Mesenchymal stem cell (in vitro differentiated cells and primary cell): ENCODE results near the gene CCDC81.
"Not testable (repeated sequence)": the region's sequence is repeated elsewhere in the genome, so short reads cannot be mapped to it uniquely, and the experiment has no call there.

Experiments
- DNase-seq: peaks from one replicate; pipeline ENCODE4 v3.0.0-alpha.2; 2013
- H2AFZ ChIP-seq: one replicate; pipeline ENCODE4 v1.6.1; 2013; ENCODE audit warnings: low read depth, mild to moderate bottlenecking, control low read depth, inconsistent platforms, low read length, moderate library complexity
- H2AK5ac ChIP-seq: 2 replicates; pipeline ENCODE4 v1.6.1; 2013; ENCODE audit warnings: low read length, moderate library complexity, mild to moderate bottlenecking, inconsistent platforms; ENCODE audit not compliant: severe bottlenecking
- H2BK120ac ChIP-seq: one replicate; pipeline ENCODE4 v1.6.1; 2013; ENCODE audit warnings: low read depth, mild to moderate bottlenecking, inconsistent platforms, low read length, moderate library complexity
- H2BK12ac ChIP-seq, 2 experiments: one replicate each; pipeline ENCODE4 v1.6.1; 2013; ENCODE audit warnings: inconsistent platforms in 2 of 2, low read length in 2 of 2, mild to moderate bottlenecking in 2 of 2, moderate library complexity in 2 of 2, control low read depth in 1 of 2
- H2BK15ac ChIP-seq: one replicate; pipeline ENCODE4 v1.6.1; 2013; ENCODE audit warnings: mild to moderate bottlenecking, low read depth, inconsistent platforms; ENCODE audit not compliant: poor library complexity, severe bottlenecking
- H2BK5ac ChIP-seq: 2 replicates; pipeline ENCODE4 v1.6.1; 2013; ENCODE audit warnings: low read depth, mild to moderate bottlenecking, low read length, control low read depth, inconsistent platforms; ENCODE audit not compliant: poor library complexity, severe bottlenecking
- H3K14ac ChIP-seq, 2 experiments: one replicate each; pipeline ENCODE4 v1.6.1; 2013; ENCODE audit warnings: inconsistent platforms in 2 of 2, low read length in 2 of 2, control low read depth in 1 of 2, mild to moderate bottlenecking in 1 of 2, moderate library complexity in 1 of 2
- H3K18ac ChIP-seq, 2 experiments: one replicate each; pipeline ENCODE4 v1.6.1; 2013; ENCODE audit warnings: inconsistent platforms in 2 of 2, low read length in 2 of 2, control low read depth in 1 of 2, low read depth in 1 of 2, mild to moderate bottlenecking in 1 of 2
- H3K23ac ChIP-seq, 2 experiments: one replicate each; pipeline ENCODE4 v1.6.1; 2013; ENCODE audit warnings: inconsistent platforms in 2 of 2, low read length in 2 of 2, mild to moderate bottlenecking in 2 of 2, moderate library complexity in 2 of 2, control low read depth in 1 of 2
- H3K27ac ChIP-seq: 2 replicates; pipeline ENCODE4 v1.5.1; 2013; ENCODE audit warnings: mild to moderate bottlenecking, moderate library complexity, low read length, control low read depth, inconsistent platforms; ENCODE audit not compliant: poor library complexity, severe bottlenecking
- H3K27me3 ChIP-seq, 2 experiments: 2 replicates each; pipeline versions ENCODE4 v1.6.1 to v1.7.0; 2013; ENCODE audit warnings: low read length in 2 of 2, mild to moderate bottlenecking in 2 of 2, moderate library complexity in 2 of 2, control low read depth in 1 of 2, inconsistent platforms in 1 of 2; ENCODE audit not compliant: control insufficient read depth in 1 of 2, insufficient read depth in 1 of 2
- H3K36me3 ChIP-seq, 2 experiments: 2 replicates each; pipeline versions ENCODE4 v1.6.1 to v1.7.0; 2013; ENCODE audit warnings: low read length in 2 of 2, control low read depth in 1 of 2, inconsistent platforms in 1 of 2, low read depth in 1 of 2, mild to moderate bottlenecking in 1 of 2; ENCODE audit not compliant: insufficient read depth in 2 of 2, control insufficient read depth in 1 of 2
- H3K4ac ChIP-seq, 2 experiments: one replicate each; pipeline ENCODE4 v1.6.1; 2013; ENCODE audit warnings: inconsistent platforms in 2 of 2, low read length in 2 of 2, mild to moderate bottlenecking in 2 of 2, moderate library complexity in 2 of 2, control low read depth in 1 of 2, low read depth in 1 of 2
- H3K4me1 ChIP-seq: 2 replicates; pipeline ENCODE4 v1.6.1; 2013; ENCODE audit warnings: low read depth, low read length, control low read depth; ENCODE audit not compliant: control insufficient read depth, insufficient read depth
- H3K4me2 ChIP-seq: 2 replicates; pipeline ENCODE4 v1.6.1; 2013; ENCODE audit warnings: low read length, mild to moderate bottlenecking, inconsistent platforms; ENCODE audit not compliant: poor library complexity, severe bottlenecking
- H3K4me3 ChIP-seq, 2 experiments: 2 replicates each; pipeline versions ENCODE4 v1.5.1 to v1.7.0; 2013; ENCODE audit warnings: low read length in 2 of 2, mild to moderate bottlenecking in 2 of 2, control low read depth in 1 of 2, low read depth in 1 of 2; ENCODE audit not compliant: insufficient read depth in 1 of 2
- H3K79me1 ChIP-seq: replicated peaks from 2 replicates; pipeline ENCODE4 v1.6.1; 2013; ENCODE audit warnings: mild to moderate bottlenecking, control low read depth, low read length, inconsistent platforms; ENCODE audit not compliant: poor library complexity, severe bottlenecking
- H3K9ac ChIP-seq: 2 replicates; pipeline ENCODE4 v1.7.0; 2013; ENCODE audit warnings: mild to moderate bottlenecking, low read length, moderate library complexity
- H3K9me3 ChIP-seq: 2 replicates; pipeline ENCODE4 v1.7.0; 2013; ENCODE audit warnings: mild to moderate bottlenecking, low read length; ENCODE audit not compliant: control insufficient read depth
- H4K8ac ChIP-seq: one replicate; pipeline ENCODE4 v1.6.1; 2013; ENCODE audit warnings: inconsistent platforms, mild to moderate bottlenecking, low read length, moderate library complexity
- H4K91ac ChIP-seq: one replicate; pipeline ENCODE4 v1.6.1; 2013; ENCODE audit warnings: mild to moderate bottlenecking, low read length, inconsistent platforms
- WGBS: methylation state at CpG from one replicate; pipeline ENCODE4 v1.1.7; 2013; ENCODE audit warnings: mixed read lengths; 5-methylcytosine and 5-hydroxymethylcytosine counted together

CCDC81 gene

DNA sequence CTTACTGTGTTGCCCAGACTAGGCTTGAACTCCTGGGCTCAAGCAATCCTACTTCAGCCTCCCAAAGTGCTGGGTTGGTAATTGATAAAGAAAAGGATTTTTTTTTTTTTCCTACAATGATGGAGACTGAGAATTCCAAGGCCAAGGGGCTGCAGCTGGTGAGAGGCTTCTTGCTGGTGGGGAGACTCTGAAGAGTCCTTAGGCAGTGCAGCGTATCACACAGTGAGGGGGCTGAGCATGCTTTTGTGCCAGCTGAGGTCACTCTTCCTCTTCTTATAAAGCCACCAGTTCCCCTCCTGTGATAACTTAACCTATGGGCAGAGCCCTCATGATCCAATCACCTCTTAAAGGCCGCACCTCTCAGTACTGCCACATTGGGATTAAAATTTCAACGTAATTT, 28.2 kb upstream of the CCDC81 start:
- whole genome bisulfite sequencing, result 95% methylated on average over 3 of the region's 3 CpGs
- Histone ChIP-seq H3K4me3 (no peak overlapping the region), H3K9ac (no peak overlapping the region), H3K27ac (no peak overlapping the region), H3K36me3 (peaks cover 6 to 27% of the 10 kb centered on the region in 2 experiments), H3K18ac (no peak overlapping the region), H3K14ac (no peak overlapping the region), H2BK5ac (no peak overlapping the region), H3K4ac (no peak overlapping the region), H3K27me3 (no peaks in the 10 kb centered on the region), H2BK12ac (no peak overlapping the region), H2AFZ (no peak overlapping the region), H4K91ac (no peak overlapping the region), H2BK15ac (no peak overlapping the region), H3K23ac (no peak overlapping the region), H3K4me2 (no peak overlapping the region), H3K79me1 (peaks cover 10% of the 10 kb centered on the region), H2AK5ac (no peak overlapping the region), H2BK120ac (no peak overlapping the region), H3K4me1 (no peaks in the 10 kb centered on the region), H3K9me3 (no peaks in the 10 kb centered on the region), H4K8ac (no peak overlapping the region)
- DNase-seq, result no peak

DNA sequence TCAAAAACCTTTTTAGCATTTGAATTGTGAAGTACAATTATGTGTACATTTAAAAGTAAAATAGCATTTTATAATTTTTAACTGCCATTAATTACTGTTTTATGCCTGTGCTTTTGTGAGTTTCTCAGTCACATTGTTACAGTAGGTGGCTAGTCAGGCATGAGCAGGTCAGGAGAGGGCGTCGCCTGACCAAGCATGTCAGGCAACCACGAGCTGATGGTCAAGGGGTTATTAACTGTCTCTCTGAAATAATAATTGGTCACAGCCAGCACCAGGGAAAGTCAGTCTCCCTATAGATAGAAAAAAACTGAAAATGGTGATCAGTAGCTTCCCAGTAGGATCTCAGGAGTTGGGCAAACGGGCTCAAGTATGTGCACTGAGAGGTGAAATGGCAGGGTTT, 19.4 kb upstream of the CCDC81 start:
- Histone ChIP-seq H3K9ac (no peak overlapping the region), H2BK120ac (no peak overlapping the region), H3K27ac (no peak overlapping the region), H3K27me3 (no peaks in the 10 kb centered on the region), H2BK15ac (no peak overlapping the region), H3K4me2 (no peak overlapping the region), H3K79me1 (no peaks in the 10 kb centered on the region), H2BK12ac (no peak overlapping the region), H2BK5ac (no peak overlapping the region), H3K36me3 (no peaks in the 10 kb centered on the region), H4K8ac (no peak overlapping the region), H2AK5ac (no peak overlapping the region), H3K23ac (no peak overlapping the region), H3K18ac (no peak overlapping the region), H2AFZ (no peak overlapping the region), H3K4ac (no peak overlapping the region), H3K4me1 (peaks cover 4% of the 10 kb centered on the region), H4K91ac (no peak overlapping the region), H3K4me3 (no peak overlapping the region), H3K9me3 (no peaks in the 10 kb centered on the region), H3K14ac (no peak overlapping the region)
- DNase-seq, result no peak
- 87% methylated on average over 4 of the region's 4 CpGs for WGBS

DNA sequence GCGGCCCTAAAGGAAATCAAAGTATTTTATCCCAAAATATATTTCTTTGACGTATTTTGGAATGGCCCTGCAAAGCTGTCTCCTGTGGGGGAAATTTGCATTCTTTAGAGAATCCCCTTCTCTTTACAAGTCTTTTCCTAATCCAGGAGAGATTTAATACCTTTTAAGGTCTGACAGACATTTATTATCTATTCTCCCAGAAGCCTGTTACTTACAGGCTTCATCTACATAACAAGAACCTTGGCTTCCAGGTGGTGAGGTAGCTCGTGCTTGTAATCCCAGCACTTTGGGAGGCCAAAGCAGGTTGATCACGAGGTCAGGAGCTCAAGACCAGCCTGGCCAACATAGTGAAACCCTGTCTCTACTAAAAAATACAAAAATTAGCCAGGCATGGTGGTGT, 17.3 kb upstream of the CCDC81 start:
- H3K9ac ChIP-seq, H3K4me3 ChIP-seq, H2BK5ac ChIP-seq, H3K79me1 ChIP-seq, H3K23ac ChIP-seq, H3K9me3 ChIP-seq, H3K4me2 ChIP-seq, H2BK15ac ChIP-seq, H3K14ac ChIP-seq, H3K4ac ChIP-seq, H4K8ac ChIP-seq, H3K27ac ChIP-seq, H3K4me1 ChIP-seq, DNase-seq, H2AK5ac ChIP-seq, H3K27me3 ChIP-seq, H3K18ac ChIP-seq, H2BK12ac ChIP-seq, H4K91ac ChIP-seq, H2BK120ac ChIP-seq, H3K36me3 ChIP-seq, H2AFZ ChIP-seq: not testable (repeated sequence)
- 77% methylated on average over 4 of the region's 4 CpGs for WGBS

DNA sequence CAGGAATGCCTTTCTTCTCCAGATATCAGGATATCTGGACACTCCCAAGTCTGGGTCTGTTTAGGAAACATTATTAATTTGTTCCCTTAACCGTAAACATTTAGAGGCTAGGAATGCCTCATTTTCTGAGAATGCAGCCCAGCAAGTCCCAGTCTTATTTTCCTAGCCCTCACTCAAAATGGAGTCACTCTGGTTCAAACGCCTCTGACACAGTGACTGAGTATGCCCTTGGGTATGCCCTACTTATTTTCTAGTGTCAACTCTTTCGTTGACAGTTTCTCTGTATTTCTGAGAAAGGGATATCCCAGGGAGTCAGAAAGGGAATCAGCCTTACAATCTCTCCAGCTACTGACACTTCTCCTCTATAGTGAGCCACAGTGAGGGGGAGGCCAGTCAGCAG, 16.0 kb upstream of the CCDC81 start:
- H3K4me3 ChIP-seq, result no peak overlapping the region
- H3K27ac ChIP-seq, result no peak overlapping the region
- DNase-seq, result no peak
- no peak overlapping the region for H3K23ac ChIP-seq
- no peak overlapping the region for H2BK12ac ChIP-seq
- H2BK5ac ChIP-seq, result no peak overlapping the region
- H2AK5ac ChIP-seq, result no peak overlapping the region
- H3K36me3 ChIP-seq, result no peaks in the 10 kb centered on the region
- no peaks in the 10 kb centered on the region for H3K9me3 ChIP-seq
- H3K79me1 ChIP-seq, result no peaks in the 10 kb centered on the region
- no peaks in the 10 kb centered on the region for H3K27me3 ChIP-seq
- H3K4ac ChIP-seq, result peak overlapping the region in 1 of 2 experiments; percentile 31
- no peak overlapping the region for H3K9ac ChIP-seq
- no peak overlapping the region for H2BK15ac ChIP-seq
- WGBS, result 88% methylated on average over 3 of the region's 3 CpGs
- peaks cover 4% of the 10 kb centered on the region for H3K4me1 ChIP-seq
- no peak overlapping the region for H4K8ac ChIP-seq
- no peak overlapping the region for H4K91ac ChIP-seq
- H2BK120ac ChIP-seq, result no peak overlapping the region
- H3K18ac ChIP-seq, result no peak overlapping the region
- H3K4me2 ChIP-seq, result no peak overlapping the region
- no peak overlapping the region for H2AFZ ChIP-seq
- H3K14ac ChIP-seq, result no peak overlapping the region
